Measurements from ENCODE around the gene FOLR2. TPM values are rescaled to one million over a fixed set of nuclear protein-coding genes. Genes with fewer than 3 reads are reported as not detected.
"Not testable (repeated sequence)": the region's sequence is repeated elsewhere in the genome, so short reads cannot be mapped to it uniquely, and the experiment has no call there.

FOLR2 gene
- total and polyA plus RNA-seq, 3 donors from 2014 or later, result 1.3 to 37.3 (median 8.7) TPM

- no peaks in the 10 kb centered on the region for H3K4me1 ChIP-seq
- WGBS, 2 donors, result 80 to 89% methylated on average over 11 to 12 of the region's 12 CpGs
- TF ChIP-seq CTCF (IDR thresholded peaks at IDR 0.05) (no peak), POLR2A (IDR thresholded peaks at IDR 0.05) (no peak)
- H3K9me3 ChIP-seq, result no peaks in the 10 kb centered on the region
- no peaks in the 10 kb centered on the region for H3K36me3 ChIP-seq (ENCODE audit: low read depth, missing control alignments)
- no peak overlapping the region for H3K4me3 ChIP-seq
- no peaks in the 10 kb centered on the region for H3K27me3 ChIP-seq
- H3K27ac ChIP-seq, result no peak overlapping the region
- intact Hi-C loops (cut with DNase I; ENCODE audit: low total_unique reads), result no loop called here
- DNase-seq, result no peak
Observed at GRCh38 chr11:72195518-72196270, 20.9 kb upstream of the FOLR2 start.

GRCh38 chr11:72201445-72201844, 15.1 kb upstream of the FOLR2 start:
- 70 to 81% methylated on average over 43 of the region's 43 CpGs for WGBS, 2 donors
- DNase-seq; H3K4me3 ChIP-seq; intact Hi-C loops (cut with DNase I; ENCODE audit: low total_unique reads); H3K9me3 ChIP-seq; H3K4me1 ChIP-seq; H3K27ac ChIP-seq; H3K36me3 ChIP-seq (ENCODE audit: low read depth, missing control alignments); H3K27me3 ChIP-seq: not testable (repeated sequence)

GRCh38 chr11:72202571-72202970, 14.0 kb upstream of the FOLR2 start:
- H3K27me3 ChIP-seq, result no peaks in the 10 kb centered on the region
- no peaks in the 10 kb centered on the region for H3K9me3 ChIP-seq
- H3K4me1 ChIP-seq, result no peaks in the 10 kb centered on the region
- H3K36me3 ChIP-seq (ENCODE audit: low read depth, missing control alignments), result no peaks in the 10 kb centered on the region
- no peak for DNase-seq
- H3K4me3 ChIP-seq, result no peak overlapping the region
- WGBS, 2 donors, result 92 to 97% methylated on average over 6 of the region's 6 CpGs
- intact Hi-C loops (cut with DNase I; ENCODE audit: low total_unique reads), result no loop called here
- TF ChIP-seq CTCF (IDR thresholded peaks at IDR 0.05) (no peak), POLR2A (IDR thresholded peaks at IDR 0.05) (no peak)
- no peak overlapping the region for H3K27ac ChIP-seq

- DNase-seq, result no peak
- Histone ChIP-seq H3K36me3 (ENCODE audit: low read depth, missing control alignments) (no peaks in the 10 kb centered on the region), H3K27ac (no peak overlapping the region), H3K27me3 (no peaks in the 10 kb centered on the region), H3K4me1 (no peaks in the 10 kb centered on the region), H3K4me3 (no peak overlapping the region), H3K9me3 (no peaks in the 10 kb centered on the region)
- 67 to 82% methylated on average over 2 of the region's 2 CpGs for WGBS, 2 donors
- intact Hi-C loops (cut with DNase I; ENCODE audit: low total_unique reads), result no loop called here
- TF ChIP-seq CTCF (IDR thresholded peaks at IDR 0.05) (no peak), POLR2A (IDR thresholded peaks at IDR 0.05) (no peak)
Observed at GRCh38 chr11:72203163-72203562, 13.4 kb upstream of the FOLR2 start.

GRCh38 chr11:72204886-72205285, 11.7 kb upstream of the FOLR2 start:
- no peak overlapping the region for H3K27ac ChIP-seq

GRCh38 chr11:72206794-72207193, 9.8 kb upstream of the FOLR2 start:
- H3K4me3 ChIP-seq; H3K4me1 ChIP-seq; H3K27ac ChIP-seq; H3K27me3 ChIP-seq; H3K36me3 ChIP-seq (ENCODE audit: low read depth, missing control alignments); intact Hi-C loops (cut with DNase I; ENCODE audit: low total_unique reads); DNase-seq; H3K9me3 ChIP-seq: not testable (repeated sequence)
- 88 to 97% methylated on average over 2 of the region's 2 CpGs for WGBS, 2 donors

More at GRCh38 chr11:72204886-72205285, 11.7 kb upstream of the FOLR2 start:
- DNase-seq, result no peak
- H3K27me3 ChIP-seq, result no peaks in the 10 kb centered on the region
- H3K4me3 ChIP-seq, result no peak overlapping the region
- H3K36me3 ChIP-seq (ENCODE audit: low read depth, missing control alignments), result no peaks in the 10 kb centered on the region
- H3K4me1 ChIP-seq, result no peaks in the 10 kb centered on the region
- H3K9me3 ChIP-seq, result no peaks in the 10 kb centered on the region
- intact Hi-C loops (cut with DNase I; ENCODE audit: low total_unique reads), result no loop called here
- no peak for TF ChIP-seq CTCF (IDR thresholded peaks at IDR 0.05)
- TF ChIP-seq POLR2A (IDR thresholded peaks at IDR 0.05), result no peak
